Osteocyte (in vitro differentiated cells): Measurements from ENCODE around the gene C1orf115. TPM values are rescaled to one million over a fixed set of nuclear protein-coding genes. Genes with fewer than 3 reads are reported as not detected.
"Not testable (repeated sequence)": the region's sequence is repeated elsewhere in the genome, so short reads cannot be mapped to it uniquely, and the experiment has no call there.

Experiments
- DNase-seq: peaks from one replicate; pipeline ENCODE4 v3.0.0; 2021; ENCODE audit warnings: mixed read lengths; ENCODE audit not compliant: unreplicated experiment; ENCODE audit errors: extremely low spot score
- H3K27ac Mint-ChIP-seq: one replicate; pipeline ENCODE4 v1.8.0; 2021; ENCODE audit warnings: mild to moderate bottlenecking, mixed read lengths; ENCODE audit not compliant: unreplicated experiment
- H3K27me3 Mint-ChIP-seq: one replicate; pipeline ENCODE4 v1.8.0; 2021; ENCODE audit warnings: mixed read lengths; ENCODE audit not compliant: unreplicated experiment
- H3K36me3 Mint-ChIP-seq: one replicate; pipeline ENCODE4 v1.8.0; 2021; ENCODE audit warnings: mixed read lengths; ENCODE audit not compliant: unreplicated experiment
- H3K4me1 Mint-ChIP-seq: one replicate; pipeline ENCODE4 v1.8.0; 2021; ENCODE audit warnings: mixed read lengths; ENCODE audit not compliant: unreplicated experiment
- H3K4me3 Mint-ChIP-seq: one replicate; pipeline ENCODE4 v1.8.0; 2021; ENCODE audit warnings: mild to moderate bottlenecking, moderate library complexity, mixed read lengths; ENCODE audit not compliant: unreplicated experiment
- H3K9me3 Mint-ChIP-seq: one replicate; pipeline ENCODE4 v1.8.0; 2021; ENCODE audit warnings: mixed read lengths; ENCODE audit not compliant: unreplicated experiment
- total RNA-seq: library from RNA; stranded (reverse); gene quantifications from 2 replicates; pipeline ENCODE4 v1.2.1, GENCODE V29; 2021
- TF ChIP-seq, protein P1 (sequence below): fragments of 200-600 bp; sonication (generic); IDR thresholded peaks from 2 replicates; pipeline ENCODE4 v1.5.0; 2021; ENCODE audit warnings: antibody characterized with exemption, mild to moderate bottlenecking, moderate library complexity

C1orf115 gene
- total RNA-seq, 1 donor from 2014 or later = 5.6 TPM

DNA sequence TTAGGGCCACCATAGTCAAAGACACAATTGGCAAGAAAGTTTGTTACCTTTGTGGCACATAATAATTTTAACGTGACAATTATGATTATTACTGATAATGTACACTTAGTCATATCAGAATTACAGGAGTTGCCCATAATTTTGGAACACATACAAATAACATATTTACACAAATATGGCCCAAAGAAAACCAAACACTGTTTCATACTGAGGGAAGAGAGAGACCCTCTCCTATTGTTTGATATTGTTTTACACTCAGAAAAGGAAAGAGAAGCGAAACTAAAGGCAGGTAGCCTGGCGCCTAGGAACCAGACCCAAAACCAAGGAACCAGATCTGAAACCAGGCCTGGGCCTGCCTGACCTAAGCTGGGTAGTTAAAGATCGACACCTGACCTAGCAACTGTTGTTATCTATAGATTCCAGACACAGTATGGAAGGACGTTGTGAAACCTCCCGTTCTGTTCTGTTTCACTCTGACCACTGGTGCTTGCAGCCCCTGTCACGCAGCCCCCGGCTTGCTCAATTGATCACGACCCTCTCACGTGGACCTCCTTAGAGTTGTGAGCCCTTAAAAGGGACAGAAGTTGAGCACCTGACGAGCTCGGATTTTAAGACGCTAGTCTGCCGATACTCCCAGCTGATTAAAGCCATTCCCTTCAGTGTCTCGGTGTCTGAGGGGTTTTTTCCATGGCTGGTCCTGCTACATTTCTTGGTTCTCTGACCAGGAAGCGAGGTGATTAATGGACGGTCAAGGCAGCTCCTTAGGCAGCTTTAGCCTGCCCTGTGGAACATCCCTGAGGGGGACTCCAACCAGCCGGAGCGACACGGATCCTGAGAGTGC is 27.9 kb downstream of the C1orf115 start:
- no peaks in the 10 kb centered on the region for H3K36me3 Mint-ChIP-seq
- no peak overlapping the region for H3K4me3 Mint-ChIP-seq
- TF ChIP-seq, protein P1, sequence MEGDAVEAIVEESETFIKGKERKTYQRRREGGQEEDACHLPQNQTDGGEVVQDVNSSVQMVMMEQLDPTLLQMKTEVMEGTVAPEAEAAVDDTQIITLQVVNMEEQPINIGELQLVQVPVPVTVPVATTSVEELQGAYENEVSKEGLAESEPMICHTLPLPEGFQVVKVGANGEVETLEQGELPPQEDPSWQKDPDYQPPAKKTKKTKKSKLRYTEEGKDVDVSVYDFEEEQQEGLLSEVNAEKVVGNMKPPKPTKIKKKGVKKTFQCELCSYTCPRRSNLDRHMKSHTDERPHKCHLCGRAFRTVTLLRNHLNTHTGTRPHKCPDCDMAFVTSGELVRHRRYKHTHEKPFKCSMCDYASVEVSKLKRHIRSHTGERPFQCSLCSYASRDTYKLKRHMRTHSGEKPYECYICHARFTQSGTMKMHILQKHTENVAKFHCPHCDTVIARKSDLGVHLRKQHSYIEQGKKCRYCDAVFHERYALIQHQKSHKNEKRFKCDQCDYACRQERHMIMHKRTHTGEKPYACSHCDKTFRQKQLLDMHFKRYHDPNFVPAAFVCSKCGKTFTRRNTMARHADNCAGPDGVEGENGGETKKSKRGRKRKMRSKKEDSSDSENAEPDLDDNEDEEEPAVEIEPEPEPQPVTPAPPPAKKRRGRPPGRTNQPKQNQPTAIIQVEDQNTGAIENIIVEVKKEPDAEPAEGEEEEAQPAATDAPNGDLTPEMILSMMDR = no peak
- H3K27me3 Mint-ChIP-seq = peaks cover 31% of the 10 kb centered on the region
- no peaks in the 10 kb centered on the region for H3K4me1 Mint-ChIP-seq
- no peak for DNase-seq
- peaks cover 8% of the 10 kb centered on the region for H3K9me3 Mint-ChIP-seq
- no peak overlapping the region for H3K27ac Mint-ChIP-seq

DNA sequence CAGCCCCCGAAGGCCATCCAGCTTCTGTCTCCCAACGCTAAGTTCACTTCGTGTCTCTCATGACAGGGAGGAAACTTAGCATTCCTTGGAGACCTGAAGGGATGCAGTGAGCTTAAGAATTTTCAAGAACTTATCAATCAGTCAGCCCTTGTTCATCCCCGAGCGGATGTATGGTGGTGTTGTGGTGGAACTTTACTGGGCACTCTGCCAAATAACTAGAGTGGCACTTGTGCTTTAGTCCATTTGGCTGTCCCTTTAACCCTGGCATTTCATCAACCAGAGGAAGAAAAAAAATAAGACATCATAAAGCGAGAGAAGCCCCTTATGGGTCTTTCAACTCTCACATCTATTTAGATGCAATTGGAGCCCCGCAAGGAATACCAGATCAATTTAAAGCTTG is 31.1 kb downstream of the C1orf115 start:
- not testable (repeated sequence) for H3K27ac Mint-ChIP-seq, H3K9me3 Mint-ChIP-seq, DNase-seq, H3K4me3 Mint-ChIP-seq, H3K4me1 Mint-ChIP-seq, H3K36me3 Mint-ChIP-seq
- H3K27me3 Mint-ChIP-seq = peaks cover 29% of the 10 kb centered on the region

DNA sequence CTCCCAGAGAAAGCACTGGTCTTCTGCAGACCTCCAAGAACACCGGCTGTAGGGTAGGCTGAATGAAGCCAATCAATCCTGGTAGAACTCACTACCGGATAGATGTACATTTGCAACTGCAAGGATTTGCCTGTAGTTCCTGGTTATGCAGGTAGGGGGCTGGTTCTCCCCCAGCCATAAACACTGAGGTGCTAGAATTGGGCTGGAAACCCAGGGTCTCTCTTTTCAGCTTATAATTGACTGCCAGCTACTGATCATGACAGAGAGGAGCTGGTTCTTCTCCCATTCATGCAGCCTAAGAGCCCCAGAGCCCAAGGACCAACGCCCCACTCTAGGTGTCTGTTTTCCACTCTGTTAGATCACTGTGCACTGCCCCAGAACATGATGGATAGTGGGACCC is 36.5 kb downstream of the C1orf115 start:
- Mint-ChIP-seq H3K9me3 (peaks cover 1% of the 10 kb centered on the region), H3K36me3 (no peaks in the 10 kb centered on the region), H3K27me3 (peaks cover 11% of the 10 kb centered on the region), H3K4me3 (no peak overlapping the region), H3K27ac (no peak overlapping the region), H3K4me1 (peaks cover 1% of the 10 kb centered on the region)
- TF ChIP-seq, protein P1 = peak; percentile 8
- DNase-seq = no peak

DNA sequence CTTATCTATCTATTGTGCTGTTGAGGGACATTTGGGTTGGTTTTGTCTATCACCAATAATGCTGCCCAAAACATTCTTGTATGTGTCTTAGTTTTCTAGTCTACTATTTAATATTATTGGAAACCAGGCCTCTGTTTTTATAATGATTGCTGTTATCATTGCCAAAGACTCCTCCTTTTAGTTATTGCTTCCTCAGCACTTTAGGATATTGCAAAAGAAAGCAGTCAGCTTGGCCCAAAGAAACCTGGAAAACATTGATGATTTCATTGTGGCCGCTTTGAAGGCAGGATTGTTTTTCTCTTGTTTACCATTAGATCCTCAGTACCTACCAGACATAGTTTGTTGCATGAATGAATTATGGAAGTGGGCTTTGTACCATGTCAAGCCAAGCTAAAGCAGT is 37.4 kb downstream of the C1orf115 start:
- peaks cover 3% of the 10 kb centered on the region for H3K9me3 Mint-ChIP-seq
- no peak overlapping the region for H3K4me3 Mint-ChIP-seq
- peaks cover 10% of the 10 kb centered on the region for H3K4me1 Mint-ChIP-seq
- DNase-seq = no peak
- TF ChIP-seq, protein P1 = no peak
- H3K36me3 Mint-ChIP-seq = no peaks in the 10 kb centered on the region
- H3K27ac Mint-ChIP-seq = no peak overlapping the region
- peaks cover 11% of the 10 kb centered on the region for H3K27me3 Mint-ChIP-seq

DNA sequence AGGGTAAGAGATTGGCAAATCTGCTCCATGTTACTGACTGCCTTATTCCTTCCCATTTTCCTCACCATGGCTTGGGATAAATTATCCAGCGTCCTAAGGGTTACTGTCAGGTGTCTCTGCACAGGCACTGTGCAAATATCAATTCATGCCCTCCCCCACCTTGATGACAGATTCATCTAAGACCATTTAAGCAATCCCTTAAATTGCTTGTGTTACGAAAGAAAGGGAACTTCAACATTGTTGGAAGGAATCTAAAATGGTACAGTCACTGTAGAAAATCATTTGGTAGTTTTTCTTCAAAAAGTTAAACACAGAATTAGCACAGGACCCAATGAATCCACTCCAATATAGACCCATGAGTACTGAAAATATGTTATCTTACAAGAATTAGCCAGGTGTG is 40.3 kb downstream of the C1orf115 start:
- H3K36me3 Mint-ChIP-seq = no peaks in the 10 kb centered on the region
- H3K4me3 Mint-ChIP-seq = no peak overlapping the region
- H3K9me3 Mint-ChIP-seq = peaks cover 3% of the 10 kb centered on the region
- peaks cover 35% of the 10 kb centered on the region for H3K4me1 Mint-ChIP-seq
- DNase-seq = no peak
- peaks cover 7% of the 10 kb centered on the region for H3K27me3 Mint-ChIP-seq
- H3K27ac Mint-ChIP-seq = no peak overlapping the region
- TF ChIP-seq, protein P1 = no peak
